Hepatocyte (in vitro differentiated cells): ENCODE results near the gene NOX4.
"Not testable (repeated sequence)": the region's sequence is repeated elsewhere in the genome, so short reads cannot be mapped to it uniquely, and the experiment has no call there.

Source experiments
- CTCF ChIP-seq: fragments of 200-600 bp; sonication (generic); IDR thresholded peaks from 2 replicates; pipeline ENCODE4 v1.5.1; 2016; ENCODE audit warnings: antibody characterized with exemption, mild to moderate bottlenecking; ENCODE audit not compliant: poor library complexity
- EZH2 ChIP-seq: fragments of 200-600 bp; sonication (generic); IDR thresholded peaks from 2 replicates; pipeline ENCODE4 v1.6.1; 2016; ENCODE audit warnings: antibody characterized with exemption, mild to moderate bottlenecking, borderline replicate concordance
- EZH2phosphoT487 ChIP-seq: fragments of 200-600 bp; sonication (generic); IDR thresholded peaks from one replicate; pipeline ENCODE4 v1.6.1; 2018; ENCODE audit warnings: antibody characterized with exemption, mild to moderate bottlenecking, low read depth, moderate library complexity; ENCODE audit not compliant: unreplicated experiment, severe bottlenecking

GRCh38 chr11:89359208-89359607 lies 132.0 kb downstream of the NOX4 start:
- TF ChIP-seq CTCF, EZH2phosphoT487, EZH2: not testable (repeated sequence)
